Inferior parietal cortex (tissue), 1 donor: ENCODE data around the gene TMEM168.
"Not testable (repeated sequence)": the region's sequence is repeated elsewhere in the genome, so short reads cannot be mapped to it uniquely, and the experiment has no call there.

Experiments used
- DNase-seq: peaks from one replicate; pipeline ENCODE4 v3.0.0-alpha.2; 2016; ENCODE audit errors: extremely low spot score

Gene TMEM168

DNA sequence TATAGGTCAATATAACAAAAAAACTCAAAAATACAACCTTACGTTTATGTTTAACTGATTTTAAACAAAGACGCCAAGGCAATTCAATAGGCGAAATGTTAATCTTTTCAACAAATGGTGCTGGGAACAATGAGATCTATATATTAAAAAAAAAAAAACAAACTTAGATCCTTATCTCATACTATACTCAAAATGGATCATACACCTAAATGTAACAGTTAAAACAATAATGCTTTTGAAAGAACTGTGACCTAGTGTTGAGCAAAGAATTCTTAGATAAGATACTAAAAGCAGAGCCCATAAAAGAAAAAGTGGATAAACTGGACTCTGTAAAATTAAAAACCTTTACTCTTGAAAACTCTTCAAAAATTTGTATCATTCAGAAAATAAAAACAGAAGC is 8.6 kb downstream of the TMEM168 start:
- DNase-seq, result no peak

DNA sequence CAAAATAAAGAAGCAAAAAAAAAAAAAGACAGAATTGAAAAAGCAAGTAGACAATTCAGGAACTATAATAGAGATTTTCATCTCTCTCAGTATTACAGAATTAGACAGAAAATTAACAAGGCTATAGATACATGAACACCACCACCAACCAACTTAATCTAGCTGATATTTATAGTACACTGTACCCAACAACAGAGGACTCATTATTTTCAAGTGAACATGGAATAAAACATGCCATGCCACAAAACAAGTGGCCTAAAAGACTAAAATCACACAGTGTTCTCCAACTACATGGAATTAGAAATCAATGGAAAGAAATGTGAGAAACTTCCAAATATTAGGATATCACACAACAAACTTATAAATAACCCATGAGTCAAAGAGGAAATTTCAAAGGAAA is 9.1 kb downstream of the TMEM168 start:
- no peak for DNase-seq

DNA sequence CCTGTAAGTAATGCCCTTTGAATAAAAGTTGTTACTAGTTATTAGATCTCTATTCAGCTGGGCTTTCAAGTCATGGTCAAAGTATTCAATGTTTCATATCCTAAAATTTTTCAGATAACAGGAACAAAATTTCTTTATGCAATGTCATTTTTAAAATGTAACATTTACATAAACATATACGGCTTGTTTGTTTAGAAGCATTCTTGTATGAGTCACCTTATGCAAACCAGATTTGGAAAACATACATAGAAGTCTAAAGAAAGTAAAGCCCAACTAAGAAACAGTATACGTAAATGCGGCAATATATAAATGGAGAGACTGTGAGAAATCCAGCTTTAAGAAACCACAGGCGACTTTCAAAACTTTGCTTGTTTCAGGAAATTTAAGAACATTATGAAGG is 10.5 kb downstream of the TMEM168 start:
- no peak for DNase-seq

DNA sequence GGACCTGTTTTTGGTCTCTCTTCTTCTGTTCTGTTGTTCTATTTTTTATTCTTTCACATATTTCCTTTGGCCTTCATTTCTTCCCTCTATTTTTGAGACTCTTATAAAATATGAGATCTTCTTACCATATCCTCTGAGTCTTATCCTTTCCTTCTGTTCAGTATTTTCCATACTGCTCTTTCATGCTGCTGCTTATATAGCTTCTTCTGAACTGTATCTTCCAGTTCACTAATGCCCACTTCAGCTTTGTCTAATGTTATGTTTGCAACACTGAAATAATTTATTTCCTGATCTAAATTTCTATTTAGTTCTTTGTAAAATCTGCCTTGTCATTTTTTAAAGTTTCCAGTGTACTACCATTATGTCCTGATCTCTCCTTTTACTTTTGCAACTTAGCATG is 12.8 kb downstream of the TMEM168 start:
- DNase-seq, result no peak

DNA sequence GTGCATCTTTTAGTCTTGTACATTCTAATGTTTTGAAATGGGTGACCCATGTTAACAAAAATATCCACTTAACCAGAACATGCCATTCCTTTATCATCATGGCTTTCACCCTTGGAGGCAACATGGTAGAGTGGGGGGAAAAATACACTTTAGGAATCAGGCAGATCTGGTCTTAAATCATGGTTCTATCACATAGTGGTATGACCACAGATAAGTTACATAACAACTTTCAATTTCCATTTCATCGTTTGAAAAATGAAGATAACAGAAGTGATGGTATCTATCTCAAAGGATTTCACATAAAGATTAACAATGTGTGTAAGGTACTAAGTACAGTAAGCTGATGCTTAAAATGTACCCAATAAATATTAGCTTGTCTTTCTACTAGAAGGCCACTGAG is 19.0 kb downstream of the TMEM168 start:
- DNase-seq, result no peak

DNA sequence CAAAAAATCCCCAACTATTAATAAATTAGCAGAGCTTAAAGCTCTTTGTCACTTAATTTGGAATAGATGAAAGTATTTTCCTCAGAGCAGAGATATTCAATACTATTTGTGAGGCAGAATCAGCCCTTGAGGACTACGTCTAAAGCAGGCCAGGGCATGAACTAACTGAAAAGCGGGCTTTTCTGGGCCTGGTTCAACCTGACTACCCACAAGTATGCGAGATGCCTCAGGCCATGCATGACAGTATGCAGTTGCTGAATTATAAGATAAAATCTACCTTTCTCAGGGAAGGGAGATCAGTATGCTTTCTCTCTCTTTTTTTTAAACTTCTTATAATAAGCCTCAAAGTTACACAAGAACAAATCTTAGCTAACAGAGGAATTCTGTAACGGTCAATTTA is 20.1 kb downstream of the TMEM168 start:
- no peak for DNase-seq

DNA sequence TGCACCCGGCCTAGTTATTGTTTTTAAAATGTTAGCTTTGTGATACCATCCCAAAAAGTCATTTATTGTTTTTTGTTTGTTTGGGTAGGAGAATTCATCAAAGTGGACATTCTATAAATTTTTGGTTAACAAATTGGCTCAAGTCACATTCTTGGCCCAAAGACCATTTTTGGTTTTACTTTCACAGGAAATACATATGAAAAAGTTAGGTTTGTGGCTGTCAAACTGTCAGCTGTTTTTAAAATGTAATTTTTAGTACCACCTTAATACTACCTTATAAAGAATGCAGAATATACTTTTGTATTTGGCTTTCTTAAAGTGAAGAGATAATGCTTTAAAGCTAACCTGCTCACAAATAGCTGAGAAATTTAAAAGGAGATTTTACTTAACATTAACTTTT is 25.1 kb downstream of the TMEM168 start:
- DNase-seq, result no peak

DNA sequence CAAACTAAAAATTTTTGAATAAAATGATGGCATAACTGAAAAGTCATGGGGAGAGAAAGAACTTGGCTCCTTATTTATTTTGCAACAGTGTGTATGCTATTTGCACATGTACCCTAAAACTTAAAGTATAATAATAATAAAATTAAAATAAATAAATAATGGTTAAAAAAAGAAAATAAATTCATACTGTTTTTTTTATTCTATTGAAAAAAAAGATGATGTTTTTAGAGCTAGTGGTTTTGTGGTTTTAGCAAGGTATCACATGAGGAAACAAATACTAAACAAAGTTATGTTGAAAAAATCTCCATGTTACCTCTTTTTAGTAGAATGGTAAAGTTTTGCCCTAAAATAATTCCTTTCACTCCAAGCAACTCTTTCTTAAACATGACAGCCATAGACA is 26.2 kb downstream of the TMEM168 start:
- DNase-seq, result no peak

DNA sequence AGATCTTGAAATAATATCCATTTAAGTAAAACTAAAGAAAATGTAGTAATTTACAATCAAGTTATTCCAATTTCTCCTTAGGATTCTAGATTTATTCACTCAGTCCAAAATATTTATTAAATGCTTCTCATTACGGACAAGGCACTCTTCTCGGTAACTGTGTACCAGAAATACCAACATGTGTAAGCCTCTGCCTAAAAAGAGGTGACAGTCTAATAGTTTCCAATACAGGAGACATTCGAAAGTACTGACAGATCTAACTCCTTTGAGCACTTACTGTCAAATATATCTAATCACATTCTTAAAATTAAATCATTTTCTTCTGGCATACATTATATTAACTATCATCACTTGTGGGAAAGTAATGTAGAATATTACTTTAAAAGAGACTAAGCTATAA is 26.9 kb downstream of the TMEM168 start:
- no peak for DNase-seq

DNA sequence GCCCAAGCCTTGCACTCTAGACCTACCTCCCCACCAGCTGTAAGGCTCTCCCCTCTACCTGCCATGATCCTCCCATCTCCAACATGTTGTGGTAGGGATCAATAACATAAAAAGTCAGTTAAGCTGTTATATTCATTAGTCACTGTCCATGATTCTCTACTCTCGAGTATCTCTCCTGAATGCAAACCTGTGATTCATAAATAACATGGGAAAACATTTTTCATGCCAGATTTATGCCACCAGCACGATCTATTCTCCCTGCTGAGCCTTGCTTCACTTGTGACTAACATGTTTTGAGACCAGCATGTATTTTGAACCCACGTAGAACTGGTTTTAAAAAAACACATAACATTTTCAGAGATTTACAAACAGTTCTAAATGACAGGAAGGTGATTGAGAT is 30.3 kb downstream of the TMEM168 start:
- DNase-seq, result no peak

DNA sequence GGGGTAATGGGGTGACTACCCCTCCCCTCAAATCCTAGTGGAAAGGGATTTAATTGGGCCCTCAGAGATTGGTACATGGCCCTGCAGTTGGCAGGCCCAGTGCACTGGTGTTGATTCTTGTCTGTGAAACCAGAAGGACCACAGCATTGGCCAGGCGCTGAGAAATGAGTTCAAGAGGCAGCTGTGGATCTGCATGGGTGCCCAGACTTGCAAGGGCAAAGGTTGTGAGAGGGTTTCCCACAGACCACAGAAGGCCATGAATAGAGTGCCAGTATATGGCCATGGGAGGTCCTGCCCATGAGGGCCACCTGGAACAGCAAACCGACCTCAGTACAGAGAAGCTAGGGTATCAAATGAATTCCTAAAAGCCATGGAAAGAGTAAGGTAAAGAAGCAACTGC is 32.9 kb downstream of the TMEM168 start:
- DNase-seq, result no peak

DNA sequence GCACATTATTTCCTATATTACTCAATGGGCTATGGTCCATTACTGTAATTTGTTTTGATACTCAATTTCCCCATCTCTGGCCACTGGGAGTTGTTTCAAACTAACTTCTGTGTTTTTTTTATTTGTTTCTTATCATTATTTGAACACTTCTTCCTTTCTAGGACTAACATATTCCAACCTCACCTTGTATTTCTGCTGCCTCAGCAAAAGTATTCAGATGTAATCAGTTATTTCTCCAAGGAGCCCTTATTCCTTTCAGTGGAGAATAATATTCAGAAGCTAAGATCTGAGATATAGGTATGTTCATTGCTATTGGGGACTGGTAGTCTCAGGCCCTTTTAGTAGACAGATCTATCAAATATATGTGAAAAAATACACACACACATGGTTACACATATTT is 36.9 kb downstream of the TMEM168 start:
- no peak for DNase-seq

DNA sequence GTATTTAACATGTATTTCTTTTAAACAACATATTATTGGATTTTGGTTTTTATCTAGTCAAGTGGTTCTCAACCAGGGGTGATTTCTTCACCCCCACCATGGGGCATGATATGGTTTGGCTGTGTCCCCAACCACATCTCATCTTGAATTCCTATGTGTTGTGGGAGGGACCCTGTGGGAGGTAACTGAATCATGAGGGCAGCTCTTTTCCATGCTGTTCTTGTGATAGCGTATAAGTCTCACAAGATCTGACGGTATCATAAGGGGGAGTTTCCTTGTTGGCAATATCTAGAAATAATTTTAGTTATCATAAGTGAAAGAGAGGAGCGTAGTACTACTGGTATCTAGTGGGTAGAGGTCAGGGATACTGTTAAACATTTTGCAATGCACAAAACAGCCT is 37.6 kb downstream of the TMEM168 start:
- DNase-seq, result no peak

DNA sequence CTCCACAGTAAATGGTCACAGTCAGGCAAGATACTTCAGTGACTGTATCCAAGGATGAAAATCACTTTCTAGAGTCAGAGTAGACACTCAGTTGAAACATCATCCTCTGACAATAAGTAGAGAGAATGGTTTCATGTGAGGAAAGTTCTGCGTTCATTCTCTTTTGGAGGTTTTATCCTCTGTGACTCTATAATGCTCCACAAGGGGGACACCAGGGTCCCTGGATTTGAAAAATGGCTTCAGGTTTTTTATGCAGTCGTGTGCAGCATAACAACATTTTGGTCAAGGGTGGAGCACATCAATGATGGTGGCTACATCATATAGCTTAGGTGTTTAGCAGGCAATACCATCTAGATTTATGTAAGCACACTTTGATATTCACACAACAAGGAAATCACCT is 40.4 kb downstream of the TMEM168 start:
- no peak for DNase-seq

DNA sequence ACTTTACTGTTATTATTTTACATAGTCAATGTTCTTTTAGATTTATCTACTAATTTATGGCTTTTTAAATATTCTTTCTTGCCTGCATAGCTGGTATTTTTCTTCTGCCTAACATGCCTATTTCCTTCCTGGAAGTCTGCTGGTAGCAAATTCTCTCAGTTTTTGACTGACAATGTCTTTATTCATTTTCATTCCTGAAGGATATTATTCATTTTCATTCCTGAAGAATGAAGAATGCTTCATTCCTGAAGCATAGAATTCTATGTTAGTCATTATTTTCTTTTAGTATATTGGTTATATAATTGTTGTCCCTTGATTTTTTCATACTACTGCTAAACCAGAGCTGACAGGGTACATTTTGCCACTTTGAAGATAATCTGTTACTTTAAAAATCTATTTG is 41.8 kb downstream of the TMEM168 start:
- no peak for DNase-seq

DNA sequence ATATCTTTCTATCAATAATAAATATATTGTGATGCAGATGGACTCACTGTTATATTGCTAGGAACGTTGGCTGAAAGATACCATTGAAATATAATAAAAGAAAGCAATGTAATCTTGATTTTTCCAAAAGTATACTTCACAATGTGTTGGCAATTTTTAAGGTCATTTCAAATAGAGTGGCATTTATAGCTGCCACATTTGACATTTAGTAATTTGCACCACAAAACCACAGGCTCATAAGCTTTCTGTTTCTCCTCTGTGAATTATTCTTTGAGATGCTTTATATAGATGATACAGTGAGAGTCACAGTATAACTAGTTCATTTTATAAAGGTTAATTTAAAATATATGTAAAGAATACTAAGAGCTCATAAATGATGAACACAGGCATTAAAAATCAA is 44.6 kb downstream of the TMEM168 start:
- DNase-seq, result no peak

DNA sequence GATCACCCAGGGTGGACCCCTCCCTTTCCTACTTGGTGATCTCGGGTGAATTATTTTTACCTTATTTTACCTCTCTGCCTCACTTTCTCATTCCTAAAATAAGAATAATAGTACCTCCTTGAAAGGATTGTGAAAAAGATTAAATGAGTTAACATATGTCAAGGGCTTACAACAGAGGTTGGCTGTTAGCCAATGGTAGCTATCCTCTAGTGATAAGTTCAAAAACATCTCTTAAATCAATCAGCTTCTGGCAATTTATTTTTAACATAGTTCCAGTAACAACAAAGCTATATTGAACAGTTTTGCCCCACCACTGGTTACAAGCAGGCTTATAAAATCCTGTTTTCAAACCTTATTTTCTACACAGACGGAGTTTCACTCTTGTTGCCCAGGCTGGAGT is 45.4 kb downstream of the TMEM168 start:
- no peak for DNase-seq

DNA sequence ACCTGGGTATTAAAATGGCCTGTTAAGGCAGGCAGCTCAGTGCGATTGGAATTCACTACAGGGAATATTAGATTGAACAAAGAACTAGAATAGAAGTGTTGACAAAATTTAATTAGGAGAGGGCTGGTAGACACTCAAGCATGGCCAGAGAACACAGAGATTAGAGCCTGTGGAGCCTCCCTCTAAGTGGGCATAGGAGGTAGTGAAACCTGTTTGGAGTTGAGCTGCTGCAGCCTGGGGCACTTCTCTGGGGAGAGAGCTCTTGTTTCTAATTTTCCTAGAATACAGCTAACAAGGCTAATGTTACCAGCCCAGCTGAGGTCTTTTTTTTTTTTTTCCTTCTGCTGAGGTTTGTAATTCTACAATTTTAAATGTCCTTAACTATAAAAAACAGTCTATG is 46.4 kb downstream of the TMEM168 start:
- DNase-seq, result no peak

DNA sequence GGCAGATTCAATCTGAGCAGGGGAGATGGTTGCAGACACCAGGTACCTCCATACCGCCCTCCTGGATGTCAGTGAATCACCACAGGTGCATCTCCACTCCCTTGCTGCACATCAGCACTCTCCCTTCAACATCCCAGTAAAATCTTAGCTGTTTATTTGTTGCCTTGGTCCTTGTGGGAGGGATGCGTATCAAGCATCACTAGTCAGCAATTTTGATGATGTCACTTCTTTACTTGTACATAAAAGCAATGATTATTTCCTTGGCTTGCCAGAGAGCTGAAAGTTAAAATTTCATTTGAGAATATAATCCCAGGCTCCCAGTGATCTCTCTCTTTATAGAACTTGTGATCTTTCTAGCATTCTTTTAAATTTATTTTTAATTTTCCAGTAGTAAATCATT is 49.5 kb downstream of the TMEM168 start:
- no peak for DNase-seq

DNA sequence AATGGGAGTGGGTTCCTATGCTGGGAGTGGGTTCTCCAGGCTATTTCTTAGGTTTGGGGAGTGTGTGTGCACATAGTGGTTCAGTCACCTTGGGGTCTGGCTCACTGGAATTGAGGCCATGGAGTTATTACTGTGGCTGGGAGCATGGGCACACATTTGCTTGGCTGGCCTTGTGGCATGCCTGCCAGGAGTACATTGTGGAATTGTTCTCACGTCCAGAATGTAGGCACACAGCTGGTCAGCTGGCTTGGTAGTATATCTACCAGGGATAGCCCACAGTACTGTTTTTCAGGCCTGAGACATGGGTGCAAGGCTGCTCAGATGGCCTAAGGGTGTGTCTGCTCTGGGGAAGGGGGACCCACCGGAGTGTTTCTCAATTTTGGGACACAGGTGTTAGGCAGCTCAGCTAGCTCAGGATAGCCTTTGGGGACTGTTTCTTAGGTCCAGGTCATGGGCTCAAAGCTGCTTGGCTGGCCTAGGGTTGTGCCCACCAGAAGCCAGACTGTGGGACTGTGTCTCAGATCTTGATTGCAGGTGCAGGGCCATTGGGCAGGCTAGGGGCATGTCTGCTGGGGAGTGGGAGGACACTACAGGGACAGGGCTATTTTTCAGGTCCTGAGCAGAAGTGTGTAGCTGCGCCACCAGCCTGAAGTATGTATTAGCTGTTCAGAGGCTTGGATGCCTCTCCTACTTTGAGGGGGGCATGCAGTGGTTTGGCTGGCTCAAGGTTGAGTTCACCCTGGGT is 50.6 kb downstream of the TMEM168 start:
- DNase-seq, result no peak

DNA sequence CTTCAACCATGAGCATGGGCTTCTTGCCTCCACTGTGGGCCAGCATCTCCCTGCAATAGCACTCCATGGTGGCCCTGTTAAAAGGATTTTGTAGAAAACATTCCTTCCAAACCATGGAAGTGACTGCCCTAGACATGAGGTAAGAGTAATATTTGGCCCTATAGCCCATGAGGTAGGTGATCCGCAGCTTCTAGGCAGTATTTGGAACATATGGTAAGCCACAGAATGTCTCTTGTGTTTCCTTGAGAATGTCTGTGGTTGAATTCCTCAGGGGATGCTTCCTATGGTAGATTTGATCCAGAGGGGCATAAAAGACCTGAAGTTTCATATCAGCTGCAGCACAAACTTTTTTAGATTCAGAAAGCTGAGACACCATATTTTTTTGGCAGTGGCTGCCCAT is 54.9 kb downstream of the TMEM168 start:
- no peak for DNase-seq

DNA sequence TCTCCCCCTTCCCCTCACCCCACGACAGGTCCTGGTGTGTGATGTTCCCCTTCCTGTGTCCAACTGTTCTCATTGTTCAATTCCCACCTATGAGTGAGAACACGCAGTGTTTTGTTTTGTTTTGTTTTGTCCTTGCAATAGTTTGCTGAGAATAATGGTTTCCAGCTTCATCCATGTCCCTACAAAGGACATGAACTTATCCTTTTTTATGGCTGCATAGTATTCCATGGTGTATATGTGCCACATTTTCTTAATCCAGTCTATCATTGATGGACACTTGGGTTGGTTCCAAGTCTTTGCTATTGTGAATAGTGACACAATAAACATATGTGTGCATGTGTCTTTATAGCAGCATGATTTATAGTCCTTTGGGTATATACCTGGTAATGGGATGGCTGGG is 58.9 kb downstream of the TMEM168 start:
- DNase-seq, result not testable (repeated sequence)

DNA sequence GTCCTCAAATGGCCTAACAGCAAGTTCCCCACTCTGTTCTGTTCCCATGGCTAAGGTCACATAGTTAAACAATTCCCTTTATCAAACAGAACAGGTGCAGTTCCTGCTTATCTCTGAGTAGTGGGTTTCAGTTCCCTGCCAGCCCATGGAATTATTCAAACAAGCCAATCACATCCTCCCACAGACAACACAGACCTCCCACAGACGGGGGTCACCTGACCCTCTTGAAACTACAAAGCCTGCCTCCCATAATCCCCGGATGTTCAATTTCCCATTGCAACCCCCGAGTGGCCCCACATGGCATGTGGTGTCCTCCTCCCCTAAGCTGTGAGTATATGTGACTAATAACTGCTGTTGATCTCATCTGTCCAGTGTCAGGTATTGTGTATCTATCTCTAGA is 64.1 kb downstream of the TMEM168 start:
- no peak for DNase-seq

DNA sequence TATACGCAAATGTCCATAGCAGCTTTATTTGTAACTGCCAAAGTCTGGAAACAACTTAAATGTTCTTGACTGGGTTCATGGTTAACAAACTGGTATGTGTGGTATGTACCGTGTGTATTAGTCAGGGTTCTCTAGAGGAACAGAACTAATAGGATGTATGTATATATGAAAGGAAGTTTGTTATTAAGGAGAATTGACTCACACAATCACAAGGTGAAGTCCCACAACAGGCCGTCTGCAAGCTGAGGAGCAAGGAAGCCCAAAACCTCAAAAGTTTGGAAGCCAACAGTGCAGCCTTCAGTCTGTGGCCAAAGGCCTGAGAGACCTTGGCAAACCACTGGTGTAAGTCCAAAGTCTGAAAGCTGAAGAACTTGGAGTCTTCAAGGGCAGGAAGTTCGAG is 66.8 kb downstream of the TMEM168 start:
- no peak for DNase-seq
